GM23248 (cell line): ENCODE results near the gene PPP6R2.

Experiments used
- EZH2 ChIP-seq: fragments of 200-600 bp; sonication (generic); IDR thresholded peaks from 2 replicates; pipeline ENCODE4 v1.6.1; 2018; ENCODE audit warnings: antibody characterized with exemption, mild to moderate bottlenecking; ENCODE audit not compliant: insufficient read depth, poor library complexity, severe bottlenecking
- EZH2phosphoT487 ChIP-seq: fragments of 200-600 bp; sonication (generic); IDR thresholded peaks from 2 replicates; pipeline ENCODE4 v1.6.1; 2018; ENCODE audit warnings: antibody characterized with exemption, moderate library complexity, mild to moderate bottlenecking, low read depth; ENCODE audit not compliant: insufficient read depth

DNA sequence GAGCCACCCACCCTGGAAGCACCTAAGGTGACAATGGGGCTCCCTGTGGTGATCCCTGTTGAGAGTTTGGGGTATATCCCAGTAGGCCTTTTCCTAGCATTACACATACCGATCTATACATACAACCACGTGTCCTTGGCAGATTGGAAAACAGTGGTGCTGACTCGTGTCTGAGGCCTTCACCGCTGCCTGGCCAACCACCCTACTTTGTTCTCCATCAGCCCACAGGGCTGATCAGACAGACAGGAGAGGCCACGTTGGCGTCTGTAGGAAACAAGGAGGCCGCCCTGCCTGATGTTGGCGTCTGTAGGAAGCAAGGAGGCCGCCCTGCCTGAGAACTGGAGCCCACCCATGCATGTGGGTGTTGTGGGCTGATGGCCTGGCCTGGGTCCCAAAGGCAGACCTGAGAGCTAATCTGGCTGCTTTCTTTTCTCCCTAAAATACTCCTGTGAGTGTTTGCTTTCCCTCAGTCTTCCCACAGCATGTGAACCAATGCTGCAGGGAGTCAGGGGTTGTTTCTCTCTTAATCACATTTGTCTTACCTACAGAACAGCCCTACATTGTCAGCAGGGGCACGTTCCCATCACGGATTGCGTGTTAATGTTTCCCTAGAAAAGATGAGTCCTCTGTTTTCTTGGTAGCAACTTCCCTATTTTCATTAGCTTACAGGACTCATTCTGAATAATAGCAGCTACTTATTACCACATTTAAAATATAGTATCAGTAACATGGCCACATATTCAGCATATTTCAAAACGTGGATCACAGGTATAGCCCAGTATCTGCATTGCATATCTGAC is 74.5 kb downstream of the PPP6R2 start:
- TF ChIP-seq EZH2 (no peak), EZH2phosphoT487 (no peak)
